IPS-20b (cell line): ENCODE measurements around the gene NFX1.
"Not testable (repeated sequence)": the region's sequence is repeated elsewhere in the genome, so short reads cannot be mapped to it uniquely, and the experiment has no call there.

Experiments
- H3K27ac ChIP-seq: one replicate; pipeline ENCODE4 v1.5.1; 2013; ENCODE audit warnings: low read length
- H3K27me3 ChIP-seq: 2 replicates; pipeline ENCODE4 v1.6.1; 2013; ENCODE audit warnings: mild to moderate bottlenecking, low read length, inconsistent platforms; ENCODE audit not compliant: insufficient read depth
- H3K36me3 ChIP-seq: 2 replicates; pipeline ENCODE4 v1.6.1; 2013; ENCODE audit warnings: low read depth, mild to moderate bottlenecking, inconsistent platforms, low read length, moderate library complexity; ENCODE audit not compliant: insufficient read depth
- H3K4me1 ChIP-seq: 2 replicates; pipeline ENCODE4 v1.6.1; 2013; ENCODE audit warnings: mild to moderate bottlenecking, control low read depth, inconsistent platforms, low read length, moderate library complexity; ENCODE audit not compliant: insufficient read depth
- H3K4me3 ChIP-seq: 2 replicates; pipeline ENCODE4 v1.5.1; 2013; ENCODE audit warnings: mild to moderate bottlenecking, low read length, inconsistent platforms
- H3K9ac ChIP-seq: 2 replicates; pipeline ENCODE4 v1.6.1; 2013; ENCODE audit warnings: low read depth, mild to moderate bottlenecking, inconsistent platforms, low read length, moderate library complexity
- H3K9me3 ChIP-seq: 2 replicates; pipeline ENCODE4 v1.6.1; 2013; ENCODE audit warnings: mild to moderate bottlenecking, low read depth, low read length, inconsistent platforms; ENCODE audit not compliant: insufficient read depth

NFX1 gene

DNA sequence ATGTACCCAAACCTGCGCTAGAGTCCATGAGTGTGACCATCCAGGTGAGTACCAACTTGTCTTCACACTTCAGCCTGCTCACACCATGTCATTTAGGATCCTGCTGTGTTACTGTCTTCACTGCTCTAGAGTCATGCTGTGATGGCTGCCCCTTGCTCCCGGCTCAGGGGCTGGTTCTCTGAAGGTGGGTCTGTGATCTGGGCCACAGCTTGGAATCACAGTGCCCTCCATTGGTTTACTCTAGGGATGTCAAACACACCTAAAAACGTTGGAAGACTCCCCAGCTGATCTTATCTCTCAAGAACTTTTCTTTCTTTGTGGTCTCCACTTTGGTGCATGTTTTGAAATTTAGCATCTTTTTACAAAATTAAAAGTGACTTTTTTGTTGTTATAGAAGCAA lies 53.8 kb downstream of the NFX1 start:
- H3K4me3 ChIP-seq, result no peak overlapping the region
- no peak overlapping the region for H3K27ac ChIP-seq
- H3K9ac ChIP-seq, result no peak overlapping the region
- peaks cover 91% of the 10 kb centered on the region for H3K36me3 ChIP-seq
- H3K27me3 ChIP-seq, result no peaks in the 10 kb centered on the region
- peaks cover 4% of the 10 kb centered on the region; the same call in 1 of the 2 replicates for H3K4me1 ChIP-seq
- H3K9me3 ChIP-seq, result peaks cover 18% of the 10 kb centered on the region

DNA sequence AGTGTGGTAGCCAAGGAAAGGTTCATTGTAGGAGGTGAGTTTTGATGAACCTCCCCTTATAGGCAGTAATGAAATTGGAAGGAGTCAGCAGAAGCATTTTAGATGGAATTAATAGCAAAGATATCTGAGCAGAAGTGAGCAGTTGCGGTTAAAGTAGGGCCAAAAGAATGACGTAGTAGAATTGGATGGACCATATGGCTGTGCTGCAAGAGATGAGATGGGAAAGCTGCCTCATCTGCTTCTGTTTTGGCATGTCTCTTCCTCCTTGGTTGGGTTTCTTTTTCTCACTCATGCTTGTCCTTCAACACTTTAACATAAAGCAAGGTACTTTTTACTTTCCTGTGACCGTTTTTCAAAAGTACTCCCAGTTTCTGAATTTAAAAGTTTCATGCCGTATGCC lies 56.2 kb downstream of the NFX1 start:
- Histone ChIP-seq H3K9me3 (no peaks in the 10 kb centered on the region), H3K9ac (no peak overlapping the region), H3K27me3 (no peaks in the 10 kb centered on the region), H3K4me1 (peaks cover 4% of the 10 kb centered on the region; the same call in 1 of the 2 replicates), H3K36me3 (peaks cover 67% of the 10 kb centered on the region), H3K27ac (no peak overlapping the region), H3K4me3 (no peak overlapping the region)

DNA sequence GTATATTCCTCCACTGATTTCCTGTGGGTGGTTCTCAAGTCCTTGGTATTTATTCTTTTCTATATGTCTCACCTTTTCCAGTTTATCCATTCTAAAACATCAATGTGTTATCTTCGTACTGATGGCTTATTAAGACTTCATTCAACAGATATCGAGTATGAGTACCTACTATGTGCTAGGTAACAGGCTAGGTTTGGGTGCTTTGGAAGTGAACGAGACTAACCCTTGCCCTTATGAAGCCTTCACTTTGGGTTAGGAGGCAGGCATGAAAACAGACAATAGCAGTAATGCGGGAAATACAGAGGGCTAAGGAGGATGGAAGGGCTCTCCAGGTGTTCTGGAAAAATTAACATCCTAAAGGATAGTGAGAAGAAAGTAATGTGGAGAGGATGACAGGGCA lies 58.7 kb downstream of the NFX1 start:
- Histone ChIP-seq H3K27ac (no peak overlapping the region), H3K4me3 (no peak overlapping the region), H3K9ac (no peak overlapping the region), H3K36me3 (peaks cover 45% of the 10 kb centered on the region), H3K27me3 (no peaks in the 10 kb centered on the region), H3K9me3 (no peaks in the 10 kb centered on the region), H3K4me1 (peaks cover 4% of the 10 kb centered on the region; the same call in 1 of the 2 replicates)

DNA sequence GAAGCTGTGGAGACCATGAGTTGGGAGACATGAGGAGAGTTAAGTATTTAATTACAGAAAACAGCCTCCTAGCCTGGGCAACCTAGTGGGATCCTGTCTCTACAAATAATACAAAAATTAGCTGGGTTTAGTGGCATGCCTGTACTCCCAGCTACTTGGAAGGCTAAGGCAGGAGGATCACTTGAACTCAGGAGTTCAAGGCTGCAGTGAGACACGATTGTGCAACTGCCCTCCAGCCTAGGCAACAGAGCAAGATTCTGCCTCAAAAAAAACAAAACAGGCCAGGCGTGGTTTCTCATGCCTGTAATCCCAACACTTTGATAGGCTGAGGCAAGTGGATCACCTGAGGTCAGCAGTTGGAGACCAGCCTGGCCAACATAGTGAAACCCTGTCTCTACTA lies 59.4 kb downstream of the NFX1 start:
- Histone ChIP-seq H3K9ac (no peak overlapping the region), H3K36me3 (peaks cover 41% of the 10 kb centered on the region)

DNA sequence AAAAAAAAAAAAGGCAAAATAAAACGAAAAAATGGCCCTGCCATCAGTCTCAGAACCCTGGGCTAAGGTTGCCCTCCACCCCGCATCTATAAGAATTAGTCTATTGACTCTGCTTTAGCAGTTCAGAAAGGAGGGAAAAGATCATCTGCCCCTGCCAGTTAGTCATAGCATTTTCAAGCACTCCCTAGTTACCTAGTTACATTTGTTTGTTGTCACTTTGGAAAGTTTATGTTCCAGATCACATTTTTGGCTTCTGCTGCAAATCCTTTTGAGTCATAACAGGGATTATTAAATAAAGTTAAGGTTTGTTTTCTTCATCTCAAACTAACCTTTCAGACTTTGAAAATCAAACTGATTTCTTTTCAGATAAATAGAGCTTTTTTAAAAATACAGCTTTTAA lies 60.0 kb downstream of the NFX1 start:
- H3K27me3 ChIP-seq, result no peaks in the 10 kb centered on the region
- no peak overlapping the region for H3K4me3 ChIP-seq
- peaks cover 4% of the 10 kb centered on the region; the same call in 1 of the 2 replicates for H3K4me1 ChIP-seq
- no peaks in the 10 kb centered on the region for H3K9me3 ChIP-seq
- H3K27ac ChIP-seq, result no peak overlapping the region
- no peak overlapping the region for H3K9ac ChIP-seq
- peaks cover 45% of the 10 kb centered on the region for H3K36me3 ChIP-seq

More for the DNA sequence above, 59.4 kb downstream of the NFX1 start:
- no peak overlapping the region for H3K4me3 ChIP-seq
- no peak overlapping the region for H3K27ac ChIP-seq
- no peaks in the 10 kb centered on the region for H3K9me3 ChIP-seq
- H3K4me1 ChIP-seq, result peaks cover 4% of the 10 kb centered on the region; the same call in 1 of the 2 replicates
- no peaks in the 10 kb centered on the region for H3K27me3 ChIP-seq

DNA sequence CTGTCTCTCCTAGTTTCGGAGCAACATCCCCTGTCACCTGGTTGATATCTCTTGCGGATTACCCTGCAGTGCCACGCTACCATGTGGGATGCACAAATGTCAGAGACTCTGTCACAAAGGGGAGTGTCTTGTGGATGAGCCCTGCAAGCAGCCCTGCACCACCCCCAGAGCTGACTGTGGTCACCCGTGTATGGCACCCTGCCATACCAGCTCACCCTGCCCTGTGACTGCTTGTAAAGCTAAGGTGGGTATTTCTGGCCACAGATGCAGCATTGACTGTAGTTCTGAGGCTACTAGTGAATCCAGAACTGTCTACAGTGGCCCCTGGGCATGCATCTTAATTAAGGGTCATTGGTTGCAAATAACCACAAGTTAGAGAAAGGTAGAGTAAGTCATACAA lies 61.2 kb downstream of the NFX1 start:
- Histone ChIP-seq H3K27ac (no peak overlapping the region), H3K36me3 (peaks cover 40% of the 10 kb centered on the region), H3K4me3 (no peak overlapping the region), H3K9ac (no peak overlapping the region), H3K9me3 (no peaks in the 10 kb centered on the region), H3K27me3 (no peaks in the 10 kb centered on the region), H3K4me1 (peaks cover 4% of the 10 kb centered on the region; the same call in 1 of the 2 replicates)

DNA sequence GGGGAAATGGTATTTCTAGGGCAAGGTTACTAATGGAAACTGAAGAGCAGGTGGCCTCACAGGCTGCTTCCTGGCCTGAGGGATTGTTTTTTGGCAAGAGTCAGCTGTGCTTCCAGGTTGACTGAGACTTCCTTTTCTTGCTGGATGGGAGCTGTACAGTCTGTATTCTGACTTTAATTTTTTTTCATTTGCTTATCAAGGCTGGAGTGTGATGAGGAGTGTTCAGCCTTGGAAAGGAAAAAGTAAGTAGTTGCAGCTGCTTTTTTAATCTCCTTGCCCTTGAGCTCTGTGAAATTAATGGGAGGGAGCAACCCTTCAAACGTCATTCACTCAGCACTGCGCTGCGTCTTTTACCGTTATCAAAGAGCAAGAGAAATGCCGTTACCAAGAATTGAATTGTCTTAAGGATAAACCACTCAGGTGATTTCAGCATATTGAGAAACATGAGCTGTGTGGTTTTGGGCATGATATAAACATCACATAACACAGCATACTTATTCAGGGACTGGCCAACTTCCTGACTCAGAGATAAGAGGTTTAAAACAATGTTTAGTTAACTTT lies 64.4 kb downstream of the NFX1 start:
- H3K9me3 ChIP-seq, result no peaks in the 10 kb centered on the region
- H3K27me3 ChIP-seq, result no peaks in the 10 kb centered on the region
- no peaks in the 10 kb centered on the region for H3K4me1 ChIP-seq
- no peak overlapping the region for H3K27ac ChIP-seq
- H3K9ac ChIP-seq, result no peak overlapping the region
- peaks cover 16% of the 10 kb centered on the region for H3K36me3 ChIP-seq
- no peak overlapping the region for H3K4me3 ChIP-seq

DNA sequence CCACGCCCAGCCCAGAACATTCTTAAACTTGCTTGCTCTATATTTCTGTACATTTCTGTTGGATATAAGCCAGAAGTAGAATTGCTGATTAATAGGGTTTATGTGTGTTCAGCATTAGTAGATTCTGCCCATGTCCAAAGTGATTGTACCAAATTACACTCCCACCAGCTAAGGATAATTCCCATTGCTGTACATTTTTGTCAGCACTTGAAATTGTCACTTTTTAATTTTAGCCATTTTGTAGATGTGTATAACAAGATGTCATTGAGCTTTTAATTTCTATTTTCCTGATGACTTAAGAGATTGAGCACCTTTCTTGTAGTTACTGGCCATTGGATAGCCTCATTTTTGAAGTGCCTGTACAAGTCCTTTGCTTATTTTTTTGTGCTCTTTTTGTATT lies 65.6 kb downstream of the NFX1 start:
- peaks cover 16% of the 10 kb centered on the region for H3K36me3 ChIP-seq
- H3K27ac ChIP-seq, result no peak overlapping the region
- H3K27me3 ChIP-seq, result no peaks in the 10 kb centered on the region
- no peak overlapping the region for H3K9ac ChIP-seq
- H3K4me1 ChIP-seq, result no peaks in the 10 kb centered on the region
- no peaks in the 10 kb centered on the region for H3K9me3 ChIP-seq
- no peak overlapping the region for H3K4me3 ChIP-seq

DNA sequence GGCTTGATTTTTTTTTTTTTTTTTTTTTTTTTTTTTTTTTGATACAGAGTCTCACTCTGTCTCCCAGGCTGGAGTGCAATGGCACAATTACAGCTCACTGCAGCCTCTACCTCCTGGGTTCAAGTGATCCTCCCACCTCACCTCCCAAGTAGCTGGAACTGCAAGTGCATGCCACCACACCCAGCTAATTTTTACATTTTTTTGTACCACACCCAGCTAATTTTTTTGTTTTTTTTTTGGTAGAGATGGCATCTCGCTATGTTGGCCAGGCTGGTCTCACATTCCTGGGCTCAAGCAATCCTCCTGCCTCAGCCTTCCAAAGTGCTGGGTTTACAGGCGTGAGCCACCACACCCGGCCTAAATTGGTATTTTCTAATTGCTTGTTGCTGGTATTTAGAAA lies 68.3 kb downstream of the NFX1 start:
- H3K9ac ChIP-seq, H3K4me1 ChIP-seq, H3K27me3 ChIP-seq, H3K9me3 ChIP-seq, H3K27ac ChIP-seq, H3K4me3 ChIP-seq: not testable (repeated sequence)
- peaks cover 16% of the 10 kb centered on the region for H3K36me3 ChIP-seq

DNA sequence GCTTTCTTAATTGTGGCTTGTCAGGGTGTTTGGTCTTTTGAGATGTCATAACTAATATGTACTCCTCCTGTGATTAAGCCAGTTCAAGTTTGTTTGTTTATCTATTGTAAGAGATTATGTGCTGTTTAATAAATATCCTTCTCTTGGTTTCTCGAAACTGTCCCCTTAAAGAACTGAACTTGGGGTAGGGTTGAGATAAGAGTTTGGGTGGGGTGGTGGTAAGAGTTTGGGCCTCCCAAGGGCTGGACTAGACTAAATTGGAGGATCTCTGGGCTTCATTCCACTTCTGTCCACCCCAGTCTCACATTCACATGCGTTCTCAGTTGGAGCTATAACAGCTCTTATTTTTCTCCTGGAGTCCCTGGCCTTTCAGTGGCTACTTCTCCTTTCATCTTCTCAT lies 73.8 kb downstream of the NFX1 start:
- Histone ChIP-seq H3K27ac (no peak overlapping the region), H3K27me3 (no peaks in the 10 kb centered on the region), H3K4me1 (no peaks in the 10 kb centered on the region), H3K9me3 (no peaks in the 10 kb centered on the region), H3K4me3 (no peak overlapping the region), H3K36me3 (peaks cover 37% of the 10 kb centered on the region), H3K9ac (no peak overlapping the region)

DNA sequence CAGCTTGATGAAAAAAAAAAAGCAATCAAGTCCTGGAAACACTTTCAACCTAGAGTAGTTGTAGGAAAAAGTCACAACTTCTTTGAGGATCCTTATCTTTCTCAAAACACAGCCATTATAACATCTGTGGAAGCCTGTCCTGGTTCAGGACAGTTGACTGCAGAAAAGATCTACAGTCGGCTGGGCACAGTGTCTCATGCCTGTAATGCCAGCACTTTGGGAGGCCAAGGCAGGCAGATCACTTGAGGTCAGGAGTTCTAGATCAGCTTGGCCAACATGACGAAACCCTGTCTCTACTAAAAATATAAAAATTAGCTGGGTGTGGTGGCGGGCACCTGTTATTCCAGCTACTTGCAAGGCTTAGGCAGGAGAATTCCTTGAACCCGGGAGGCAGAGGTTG lies 74.5 kb downstream of the NFX1 start:
- H3K9me3 ChIP-seq, H3K27me3 ChIP-seq, H3K4me1 ChIP-seq, H3K4me3 ChIP-seq, H3K27ac ChIP-seq, H3K9ac ChIP-seq: not testable (repeated sequence)
- H3K36me3 ChIP-seq, result peaks cover 44% of the 10 kb centered on the region

DNA sequence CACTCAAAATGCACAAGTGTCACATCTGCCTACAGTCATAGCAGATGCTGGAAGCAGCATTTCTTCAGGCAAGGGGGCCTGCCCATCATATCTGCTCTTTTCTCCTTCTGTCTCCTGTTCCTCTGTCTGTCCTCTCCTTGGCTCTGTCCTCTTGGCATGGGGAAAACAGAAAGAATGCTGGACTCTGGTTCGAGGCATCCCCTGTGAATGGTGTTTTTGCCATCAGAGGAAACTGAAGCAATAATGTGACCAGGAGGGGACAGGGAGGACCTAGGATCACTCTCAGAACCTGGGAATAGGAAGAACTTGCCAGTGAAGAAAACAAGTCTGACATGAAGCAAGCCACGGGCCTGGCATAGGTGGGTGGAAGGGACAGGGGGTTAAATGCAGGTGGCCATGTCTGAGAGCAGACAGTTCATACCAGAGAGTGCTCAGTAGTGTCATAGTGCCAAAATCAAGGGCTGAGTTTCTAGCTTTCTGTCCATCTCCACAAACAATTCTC lies 76.7 kb downstream of the NFX1 start:
- no peak overlapping the region for H3K27ac ChIP-seq
- H3K4me1 ChIP-seq, result no peaks in the 10 kb centered on the region
- H3K9ac ChIP-seq, result no peak overlapping the region
- peaks cover 60% of the 10 kb centered on the region for H3K36me3 ChIP-seq
- no peaks in the 10 kb centered on the region for H3K27me3 ChIP-seq
- no peak overlapping the region for H3K4me3 ChIP-seq
- H3K9me3 ChIP-seq, result no peaks in the 10 kb centered on the region
